HG03571 (cell line): ENCODE results near the gene C1orf105.
"Not testable (repeated sequence)": the region's sequence is repeated elsewhere in the genome, so short reads cannot be mapped to it uniquely, and the experiment has no call there.

Experiments
- ATAC-seq: cut with Tn5 transposase; IDR thresholded peaks from one replicate; pipeline ENCODE4 v1.9.1; 2021; ENCODE audit not compliant: unreplicated experiment

C1orf105 gene

GRCh38 chr1:172425339-172425738 lies 4.9 kb downstream of the C1orf105 start:
- ATAC-seq, result no peak

GRCh38 chr1:172427191-172427590 lies 6.7 kb downstream of the C1orf105 start:
- no peak for ATAC-seq

- no peak for ATAC-seq
Measured at GRCh38 chr1:172429331-172430127, 9.0 kb downstream of the C1orf105 start.

- no peak for ATAC-seq
Measured at GRCh38 chr1:172430128-172430454, 9.6 kb downstream of the C1orf105 start.

- no peak for ATAC-seq
Measured at GRCh38 chr1:172431204-172431603, 10.7 kb downstream of the C1orf105 start.

- ATAC-seq, result no peak
Measured at GRCh38 chr1:172431721-172432192, 11.3 kb downstream of the C1orf105 start.

- not testable (repeated sequence) for ATAC-seq
Measured at GRCh38 chr1:172437183-172437582, 16.7 kb downstream of the C1orf105 start.

GRCh38 chr1:172442404-172442803 lies 21.9 kb downstream of the C1orf105 start:
- ATAC-seq, result no peak

GRCh38 chr1:172442843-172443565 lies 22.5 kb downstream of the C1orf105 start:
- ATAC-seq, result no peak

GRCh38 chr1:172443666-172444453 lies 23.4 kb downstream of the C1orf105 start, which contains the start of gene PIGC:
PIGC (minus strand) TSS chr1:172444069; CDS start chr1:172442622, 1,447 bp downstream.
- peak; percentile 99 for ATAC-seq

- no peak for ATAC-seq
Measured at GRCh38 chr1:172446547-172446946, 26.1 kb downstream of the C1orf105 start.

GRCh38 chr1:172447641-172448040 lies 27.2 kb downstream of the C1orf105 start:
- no peak for ATAC-seq

GRCh38 chr1:172448995-172449584 lies 28.6 kb downstream of the C1orf105 start:
- no peak for ATAC-seq

- ATAC-seq, result peak; percentile 85
Measured at GRCh38 chr1:172449585-172450523, 29.4 kb downstream of the C1orf105 start.

GRCh38 chr1:172450524-172450885 lies 30.0 kb downstream of the C1orf105 start:
- ATAC-seq, result no peak

GRCh38 chr1:172451002-172451443 lies 30.5 kb downstream of the C1orf105 start:
- ATAC-seq, result no peak

- ATAC-seq, result no peak
Measured at GRCh38 chr1:172452536-172453152, 32.2 kb downstream of the C1orf105 start.

GRCh38 chr1:172453153-172453545 lies 32.7 kb downstream of the C1orf105 start:
- ATAC-seq, result no peak

GRCh38 chr1:172453607-172454006 lies 33.1 kb downstream of the C1orf105 start:
- no peak for ATAC-seq
